Ovary (tissue), 3 donors: ENCODE measurements around the gene VIPR2.
"Not testable (repeated sequence)": the region's sequence is repeated elsewhere in the genome, so short reads cannot be mapped to it uniquely, and the experiment has no call there.

ENCODE experiments used
- POLR2A ChIP-seq: fragments of 450-650 bp; IDR thresholded peaks from one replicate; pipeline ENCODE4 v1.6.1; 2017; ENCODE audit warnings: antibody characterized with exemption, mild to moderate bottlenecking, moderate library complexity
- TF ChIP-seq, protein P1 (sequence below), 3 donors: fragments of 450-650 bp in 2 of 3; fragments of 200-600 bp in 1 of 3; IDR thresholded peaks; one replicate each; pipeline versions ENCODE4 v1.5.1 to v1.8.0; 2016 to 2022; ENCODE audit warnings: antibody characterized with exemption in 3 of 3, mild to moderate bottlenecking in 1 of 3
- donor health status: DM: no; HTN: no; CAD: no.

GRCh38 chr7:159123793-159124192, 20.9 kb downstream of the VIPR2 start:
- TF ChIP-seq POLR2A: not testable (repeated sequence)
- TF ChIP-seq, protein P1, sequence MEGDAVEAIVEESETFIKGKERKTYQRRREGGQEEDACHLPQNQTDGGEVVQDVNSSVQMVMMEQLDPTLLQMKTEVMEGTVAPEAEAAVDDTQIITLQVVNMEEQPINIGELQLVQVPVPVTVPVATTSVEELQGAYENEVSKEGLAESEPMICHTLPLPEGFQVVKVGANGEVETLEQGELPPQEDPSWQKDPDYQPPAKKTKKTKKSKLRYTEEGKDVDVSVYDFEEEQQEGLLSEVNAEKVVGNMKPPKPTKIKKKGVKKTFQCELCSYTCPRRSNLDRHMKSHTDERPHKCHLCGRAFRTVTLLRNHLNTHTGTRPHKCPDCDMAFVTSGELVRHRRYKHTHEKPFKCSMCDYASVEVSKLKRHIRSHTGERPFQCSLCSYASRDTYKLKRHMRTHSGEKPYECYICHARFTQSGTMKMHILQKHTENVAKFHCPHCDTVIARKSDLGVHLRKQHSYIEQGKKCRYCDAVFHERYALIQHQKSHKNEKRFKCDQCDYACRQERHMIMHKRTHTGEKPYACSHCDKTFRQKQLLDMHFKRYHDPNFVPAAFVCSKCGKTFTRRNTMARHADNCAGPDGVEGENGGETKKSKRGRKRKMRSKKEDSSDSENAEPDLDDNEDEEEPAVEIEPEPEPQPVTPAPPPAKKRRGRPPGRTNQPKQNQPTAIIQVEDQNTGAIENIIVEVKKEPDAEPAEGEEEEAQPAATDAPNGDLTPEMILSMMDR (IDR thresholded peaks at IDR 0.05): not testable (repeated sequence)
